ENCODE data around the gene ACAA2. TPM values are rescaled to one million over a fixed set of nuclear protein-coding genes. Genes with fewer than 3 reads are reported as not detected.

ACAA2 gene
- total and polyA plus RNA-seq, 2 of the 8 experiments (the other 6 are each of a cell fraction or from before 2014, with no cell fraction given), result 63.4 to 151 TPM

DNA sequence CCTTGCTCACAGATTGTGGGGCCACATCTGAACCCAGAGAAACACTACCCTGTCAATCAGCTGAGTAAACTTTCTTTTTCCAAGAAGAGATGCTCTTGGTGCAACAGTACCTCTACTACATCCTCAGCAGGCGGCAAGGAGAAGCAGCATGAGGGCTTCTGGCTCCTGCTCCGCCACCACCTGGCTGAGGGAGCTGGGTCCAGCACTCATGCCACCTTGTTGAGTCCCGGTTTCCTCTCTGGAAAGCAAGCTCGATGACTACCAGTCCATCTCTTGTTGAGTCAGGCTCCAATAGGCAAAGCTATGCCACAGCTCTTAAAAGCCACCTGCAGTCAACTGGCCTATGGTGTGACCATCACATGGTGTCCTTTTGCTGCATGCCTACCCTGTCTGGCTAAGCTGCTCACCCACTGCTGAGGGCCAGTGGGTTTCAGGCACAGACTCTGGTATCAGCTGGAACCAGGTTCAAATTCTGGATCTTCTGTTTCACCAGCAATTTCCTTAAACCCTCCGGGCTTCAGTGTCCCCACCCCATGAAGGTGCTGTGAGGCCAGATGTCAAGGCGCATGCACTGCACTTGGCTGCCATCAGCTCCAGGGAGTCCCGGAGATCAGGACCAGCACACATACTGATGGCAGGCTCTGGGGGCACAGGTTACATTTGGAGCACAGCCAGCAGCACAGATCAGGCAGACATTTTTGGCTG is 42.5 kb upstream of the ACAA2 start:
- Histone ChIP-seq H3K4ac (replicated peaks; ENCODE audit: insufficient read length, low read depth, low read length) (no peak overlapping the region), H2BK15ac (ENCODE audit: low read length) (no peak overlapping the region), H2AK5ac (ENCODE audit: low read depth, low read length) (no peak overlapping the region), H3K23ac (ENCODE audit: insufficient read length) (no peak overlapping the region), H2BK12ac (ENCODE audit: low read depth, low read length) (no peak overlapping the region), H3K27ac (ENCODE audit: low read depth, low read length) (no peak overlapping the region), H3K27me3 (replicated peaks in 1 of 4; ENCODE audit: control insufficient read depth in 3 of 4, extremely low read depth in 1 of 4, insufficient read depth in 3 of 4, low read length in 3 of 4) (no peaks in the 10 kb centered on the region; a peak in 1 of 7 replicates), H3K56ac (replicated peaks; ENCODE audit: insufficient read length, low read depth, low read length) (no peak overlapping the region), H3K23me2 (ENCODE audit: low read depth, low read length) (no peaks in the 10 kb centered on the region), H4K5ac (ENCODE audit: insufficient read length, low read depth, low read length) (no peak overlapping the region), H3K4me2 (ENCODE audit: insufficient read depth in 1 of 2, low read depth in 2 of 2, low read length in 2 of 2) (no peak overlapping the region), H4K8ac (ENCODE audit: extremely low read depth, insufficient read depth, low read length) (no peak overlapping the region), H4K91ac (replicated peaks; ENCODE audit: insufficient read length, low read length) (no peak overlapping the region), H3K4me3 (ENCODE audit: extremely low read depth in 1 of 4, insufficient read depth in 2 of 4, low read depth in 3 of 4, low read length in 4 of 4) (no peak overlapping the region), H3K36me3 (ENCODE audit: control insufficient read depth in 2 of 4, insufficient read depth in 4 of 4, low read length in 3 of 4) (no peaks in the 10 kb centered on the region), H3K18ac (ENCODE audit: extremely low read depth, low read length) (no peak overlapping the region), H3K9ac (replicated peaks in 1 of 4; ENCODE audit: extremely low read depth in 1 of 4, low read depth in 3 of 4, low read length in 3 of 4) (no peak overlapping the region), H3K4me1 (replicated peaks in 1 of 4; ENCODE audit: control insufficient read depth in 3 of 4, insufficient read depth in 4 of 4, low read length in 3 of 4) (peaks cover 0 to 5% (median 3%) of the 10 kb centered on the region in 4 experiments; a peak in 4 of 7 replicates), H3K9me3 (ENCODE audit: insufficient read depth in 2 of 2, low read depth in 1 of 2, low read length in 1 of 2) (no peaks in the 10 kb centered on the region), H2BK20ac (ENCODE audit: low read length) (no peak overlapping the region), H3K14ac (ENCODE audit: insufficient read length) (no peak overlapping the region), H2BK120ac (replicated peaks; ENCODE audit: low read depth, low read length) (no peak overlapping the region), H2AFZ (ENCODE audit: low read length) (no peak overlapping the region), H2BK5ac (ENCODE audit: low read depth, low read length) (no peak overlapping the region), H4K20me1 (replicated peaks in 1 of 2; ENCODE audit: control insufficient read depth in 1 of 2, insufficient read depth in 2 of 2, low read length in 2 of 2) (peaks cover 0 to 2% of the 10 kb centered on the region in 2 experiments), H3K79me2 (ENCODE audit: control insufficient read depth in 1 of 2, insufficient read depth in 2 of 2, low read length in 2 of 2) (no peaks in the 10 kb centered on the region), H3K79me1 (ENCODE audit: low read depth, low read length) (no peaks in the 10 kb centered on the region)
- ChIA-PET POLR2A (ENCODE audit: partially characterized antibody) (interaction anchor here (1.3 kb wide), 1 partner anchor 10 kb away, joined by 3 read pairs; no protein-coding TSS in a partner anchor), CTCF (ENCODE audit: partially characterized antibody) (interaction anchor here (0.7 to 10.0 kb wide), 10 partner anchors 9 to 346 kb away, joined by 3 to 157 read pairs (median 3); no protein-coding TSS in a partner anchor)
- DNase-seq (ENCODE audit: low read depth in 1 of 2, low spot score in 2 of 2) (no peak), FAIRE-seq (no peak)
- WGBS, 2 experiments (ENCODE audit: extremely low coverage in 1 of 2, insufficient coverage in 1 of 2, insufficient read length in 1 of 2, insufficient replicate concordance in 2 of 2, low coverage in 1 of 2, low lambda C conversion rate in 2 of 2, missing lambda C conversion rate in 1 of 2), result 77% methylated on average over 7 of the region's 7 CpGs; no CpG with 5 or more reads in 1 of the 2 experiments
- TF ChIP-seq TEAD4 (IDR thresholded peaks at IDR 0.05; ENCODE audit: low read depth, low read length), result no peak
- TF ChIP-seq BACH1 (IDR thresholded peaks at IDR 0.05; ENCODE audit: low read length), result no peak
- TF ChIP-seq RXRA (IDR thresholded peaks at IDR 0.05; ENCODE audit: insufficient read depth, low read depth, low read length), result no peak
- TF ChIP-seq NANOG (IDR thresholded peaks at IDR 0.05; ENCODE audit: insufficient read depth, low read depth, low read length, poor library complexity, severe bottlenecking), result no peak
- TF ChIP-seq CTBP2 (IDR thresholded peaks at IDR 0.05; ENCODE audit: borderline replicate concordance, insufficient read depth, insufficient read length, low read length), result no peak
- TF ChIP-seq, protein P1, sequence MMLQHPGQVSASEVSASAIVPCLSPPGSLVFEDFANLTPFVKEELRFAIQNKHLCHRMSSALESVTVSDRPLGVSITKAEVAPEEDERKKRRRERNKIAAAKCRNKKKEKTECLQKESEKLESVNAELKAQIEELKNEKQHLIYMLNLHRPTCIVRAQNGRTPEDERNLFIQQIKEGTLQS (IDR thresholded peaks at IDR 0.05; ENCODE audit: insufficient read depth, low read depth, low read length), result no peak
- TF ChIP-seq RFX5 (IDR thresholded peaks at IDR 0.05; ENCODE audit: borderline replicate concordance, low read depth, low read length), result no peak
- no peak for TF ChIP-seq BCL11A (IDR thresholded peaks at IDR 0.05; ENCODE audit: low read depth in 2 of 2, low read length in 2 of 2)
- no peak for TF ChIP-seq HDAC6 (IDR thresholded peaks at IDR 0.05; ENCODE audit: low read depth, low read length)
- TF ChIP-seq FOSL1 (IDR thresholded peaks at IDR 0.05; ENCODE audit: insufficient read depth, low read depth, low read length), result no peak
- TF ChIP-seq CEBPB (IDR thresholded peaks at IDR 0.05; ENCODE audit: low read depth, low read length), result no peak
- no peak for TF ChIP-seq EZH2 (IDR thresholded peaks at IDR 0.05; ENCODE audit: low read depth, low read length, severe bottlenecking)
